Activated CD8-positive, alpha-beta memory T cell treated with anti-CD3 and anti-CD28 coated beads for 4 hours (primary cell): ENCODE measurements around the gene RAD23A.
A peak's percentile ranks its signal among the peaks of the same experiment; 100 is the strongest.
"Not testable (repeated sequence)": the region's sequence is repeated elsewhere in the genome, so short reads cannot be mapped to it uniquely, and the experiment has no call there.

Source experiments
- DNase-seq, 2 donors: peaks; one replicate each; pipeline ENCODE4 v3.0.0-alpha.2; 2020; ENCODE audit warnings: low read depth in 2 of 2

Gene RAD23A

DNA sequence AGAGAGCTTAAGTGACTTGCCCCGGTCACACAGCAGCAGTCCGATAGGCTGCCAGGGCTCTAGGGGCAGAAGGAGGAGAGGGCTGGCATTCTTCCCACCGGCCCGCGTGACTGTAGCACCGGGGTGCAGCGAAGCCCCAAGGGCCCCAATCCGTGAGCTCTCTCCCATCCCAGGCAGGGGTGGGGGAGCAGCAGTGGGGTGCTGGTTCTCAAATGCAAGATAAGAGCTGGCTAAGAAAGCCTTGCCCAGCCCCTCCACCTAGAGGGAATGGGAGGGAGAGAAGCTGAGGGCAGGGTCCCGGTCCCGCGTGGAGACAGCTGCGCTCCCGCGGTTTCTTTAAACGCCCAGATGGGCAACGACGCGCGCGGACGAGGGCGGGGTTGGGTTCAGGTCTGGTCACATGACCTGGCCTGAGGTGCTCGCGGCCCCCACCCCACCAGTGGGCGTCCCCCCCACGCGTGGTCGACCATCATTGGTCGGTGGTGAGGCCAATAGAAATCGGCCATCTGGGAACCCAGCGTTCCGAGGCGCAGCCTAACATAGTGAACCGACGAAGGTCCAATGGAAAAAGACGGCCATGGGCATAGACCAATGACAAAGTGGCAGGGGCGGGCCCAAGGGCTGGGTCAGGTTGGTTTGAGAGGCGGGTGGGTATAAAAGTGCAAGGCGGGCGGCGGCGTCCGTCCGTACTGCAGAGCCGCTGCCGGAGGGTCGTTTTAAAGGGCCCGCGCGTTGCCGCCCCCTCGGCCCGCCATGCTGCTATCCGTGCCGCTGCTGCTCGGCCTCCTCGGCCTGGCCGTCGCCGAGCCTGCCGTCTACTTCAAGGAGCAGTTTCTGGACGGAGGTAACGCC, 7.5 kb upstream of the RAD23A start, which contains the start of gene CALR:
Gene CALR (plus strand): TSS at position 683 of the 852 bp plus-strand sequence. CDS start 71 bp downstream, at position 754.
- DNase-seq: peak; percentile 98 to 99

GRCh38 chr19:12938779-12939601, 6.7 kb upstream of the RAD23A start:
- no peak for DNase-seq

GRCh38 chr19:12939975-12940423, 5.7 kb upstream of the RAD23A start:
- no peak for DNase-seq

- DNase-seq: no peak
Measured at GRCh38 chr19:12940897-12941296, 4.8 kb upstream of the RAD23A start.

- no peak for DNase-seq
Measured at GRCh38 chr19:12943437-12944044, 2.1 kb upstream of the RAD23A start.

DNA sequence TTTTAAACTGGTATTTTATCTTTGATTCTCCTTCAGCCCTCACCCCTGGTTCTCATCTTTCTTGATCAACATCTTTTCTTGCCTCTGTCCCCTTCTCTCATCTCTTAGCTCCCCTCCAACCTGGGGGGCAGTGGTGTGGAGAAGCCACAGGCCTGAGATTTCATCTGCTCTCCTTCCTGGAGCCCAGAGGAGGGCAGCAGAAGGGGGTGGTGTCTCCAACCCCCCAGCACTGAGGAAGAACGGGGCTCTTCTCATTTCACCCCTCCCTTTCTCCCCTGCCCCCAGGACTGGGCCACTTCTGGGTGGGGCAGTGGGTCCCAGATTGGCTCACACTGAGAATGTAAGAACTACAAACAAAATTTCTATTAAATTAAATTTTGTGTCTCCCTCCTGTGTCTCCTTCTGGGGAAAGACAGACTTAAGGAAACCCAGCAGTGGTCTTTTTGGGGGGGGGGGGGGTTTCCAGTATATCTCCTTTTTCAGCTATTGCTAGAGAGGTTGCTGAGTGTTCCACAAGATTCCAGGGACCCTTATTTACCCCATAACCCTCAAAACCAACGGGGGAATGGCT, 1.5 kb upstream of the RAD23A start:
- DNase-seq: no peak

- DNase-seq: no peak
Measured at GRCh38 chr19:12946092-12946721, 545 bp downstream of the RAD23A start.

DNA sequence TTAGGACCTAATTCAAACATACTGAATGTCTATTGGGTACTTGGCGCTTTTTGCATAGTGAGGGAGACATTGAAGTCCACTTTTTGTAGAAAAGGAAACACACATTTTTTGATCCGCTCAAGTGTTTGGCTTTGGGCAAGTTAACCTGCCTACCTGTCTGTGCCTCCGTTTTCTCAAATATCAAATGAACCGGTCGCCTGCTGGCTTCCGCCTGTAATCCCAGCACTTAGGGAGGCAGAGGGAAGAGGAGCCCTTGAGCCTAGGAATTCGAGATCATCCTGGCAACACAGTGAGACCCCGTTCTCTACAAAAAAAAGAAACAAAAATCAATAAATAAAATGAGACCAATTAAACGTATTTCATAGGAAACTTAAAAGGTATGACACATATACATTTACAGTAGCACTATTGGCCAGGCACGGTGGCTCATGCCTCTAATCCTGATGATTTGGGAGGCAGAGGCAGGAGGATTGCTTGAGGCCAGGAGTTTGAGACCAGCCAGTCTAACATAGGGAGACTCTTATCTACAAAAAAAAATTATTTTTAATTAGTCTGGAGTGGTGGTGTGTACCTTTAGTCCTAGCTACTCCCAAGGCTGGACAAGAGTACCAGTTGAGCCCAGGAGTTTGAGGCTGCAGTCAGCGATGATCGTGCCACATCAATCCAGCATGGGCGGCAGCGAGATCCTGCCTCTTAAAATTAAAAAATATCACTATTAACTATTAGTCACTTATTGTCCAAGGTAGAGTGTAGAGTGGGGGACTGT, 1.3 kb downstream of the RAD23A start:
- DNase-seq: no peak

DNA sequence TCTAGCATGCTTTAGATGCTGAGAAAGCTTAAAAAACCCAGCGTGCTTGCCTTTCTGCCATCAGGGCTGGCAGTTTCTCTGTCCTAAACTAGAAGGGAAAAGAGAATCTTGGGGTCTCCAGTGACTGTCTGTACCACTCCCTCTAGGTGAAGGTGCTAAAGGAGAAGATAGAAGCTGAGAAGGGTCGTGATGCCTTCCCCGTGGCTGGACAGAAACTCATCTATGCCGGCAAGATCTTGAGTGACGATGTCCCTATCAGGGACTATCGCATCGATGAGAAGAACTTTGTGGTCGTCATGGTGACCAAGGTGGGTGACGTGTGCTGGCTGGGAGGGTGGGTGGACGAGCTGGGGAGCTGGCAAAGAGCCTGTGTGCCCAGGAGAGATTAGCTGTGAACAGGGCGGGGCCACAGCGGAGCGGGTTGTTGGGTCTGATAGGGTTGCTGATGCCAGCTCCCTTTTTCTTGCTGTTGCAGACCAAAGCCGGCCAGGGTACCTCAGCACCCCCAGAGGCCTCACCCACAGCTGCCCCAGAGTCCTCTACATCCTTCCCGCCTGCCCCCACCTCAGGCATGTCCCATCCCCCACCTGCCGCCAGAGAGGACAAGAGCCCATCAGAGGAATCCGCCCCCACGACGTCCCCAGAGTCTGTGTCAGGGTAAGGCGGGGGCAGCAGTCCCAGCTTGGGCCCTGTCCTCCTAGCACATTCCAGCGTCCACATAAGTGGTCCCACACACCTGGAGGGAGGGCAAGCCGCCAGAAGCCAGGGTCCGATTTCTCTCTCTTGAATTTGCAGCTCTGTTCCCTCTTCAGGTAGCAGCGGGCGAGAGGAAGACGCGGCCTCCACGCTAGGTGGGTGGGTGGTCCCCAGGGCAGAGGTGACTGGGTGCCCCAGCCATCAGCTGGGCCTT, 2.3 kb downstream of the RAD23A start:
- DNase-seq: no peak

GRCh38 chr19:12948612-12949362, 3.1 kb downstream of the RAD23A start:
- no peak for DNase-seq

GRCh38 chr19:12949363-12950283, 4.0 kb downstream of the RAD23A start:
- DNase-seq: no peak

DNA sequence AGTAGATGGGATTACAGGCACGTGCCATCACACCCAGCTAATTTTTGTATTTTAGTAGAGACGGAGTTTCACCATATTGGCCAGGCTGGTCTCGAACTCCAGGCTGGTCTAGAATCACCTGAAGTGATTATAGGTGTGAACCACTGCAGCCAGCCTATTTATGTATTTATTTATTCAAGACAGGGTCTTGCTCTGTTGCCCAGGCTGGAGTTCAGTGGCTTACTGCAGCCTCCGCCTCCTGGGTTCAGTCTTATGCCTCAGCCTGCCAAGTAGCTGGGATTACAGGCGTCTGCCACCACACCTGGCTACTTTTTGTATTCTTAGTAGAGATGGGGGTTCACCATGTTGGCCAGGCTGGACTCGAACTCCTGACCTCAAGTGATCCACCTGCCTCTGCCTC, 6.4 kb downstream of the RAD23A start:
- not testable (repeated sequence) for DNase-seq

- no peak for DNase-seq
Measured at GRCh38 chr19:12952488-12953137, 7.0 kb downstream of the RAD23A start.

- DNase-seq: no peak
Measured at GRCh38 chr19:12953138-12953798, 7.6 kb downstream of the RAD23A start.

DNA sequence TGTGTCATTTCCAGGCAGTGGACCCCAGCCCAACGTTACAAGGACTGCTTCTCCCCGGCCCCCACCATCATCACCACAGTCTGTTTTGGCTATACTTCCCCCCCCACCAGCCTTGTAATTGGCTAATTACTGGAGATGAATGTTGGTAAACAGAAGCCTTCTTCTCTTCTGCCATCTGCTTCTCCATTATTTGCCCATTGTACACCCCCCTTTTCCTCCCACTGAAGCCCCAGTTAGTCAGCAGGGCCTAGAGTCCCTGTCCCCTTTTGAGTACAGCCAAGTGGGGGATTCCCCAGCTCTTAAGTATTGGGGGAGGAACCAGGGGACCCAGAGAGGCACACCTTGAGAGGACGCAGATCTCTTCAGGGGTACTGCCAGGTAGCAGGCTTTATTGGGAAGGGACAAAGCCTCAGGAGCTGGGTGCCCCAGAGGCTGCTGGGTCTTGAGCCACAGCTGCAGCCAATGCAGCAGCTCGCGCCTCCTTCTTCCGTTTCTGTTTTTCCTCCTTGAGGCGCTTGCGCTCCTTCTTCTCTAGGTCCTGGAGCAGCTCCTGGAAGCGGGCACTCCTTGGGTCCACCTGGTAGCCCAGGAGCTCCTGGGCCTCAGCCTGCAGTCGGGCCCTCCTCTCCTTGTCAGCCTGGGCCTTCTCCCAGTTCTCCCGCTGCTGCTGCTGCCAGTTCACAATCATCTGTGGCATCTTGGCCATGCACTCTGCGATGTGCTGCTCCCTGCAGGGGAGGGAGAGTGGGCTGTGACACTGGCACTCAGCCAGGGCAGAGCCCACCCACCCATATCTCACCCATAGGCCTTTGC, 8.3 kb downstream of the RAD23A start:
- DNase-seq: no peak

DNA sequence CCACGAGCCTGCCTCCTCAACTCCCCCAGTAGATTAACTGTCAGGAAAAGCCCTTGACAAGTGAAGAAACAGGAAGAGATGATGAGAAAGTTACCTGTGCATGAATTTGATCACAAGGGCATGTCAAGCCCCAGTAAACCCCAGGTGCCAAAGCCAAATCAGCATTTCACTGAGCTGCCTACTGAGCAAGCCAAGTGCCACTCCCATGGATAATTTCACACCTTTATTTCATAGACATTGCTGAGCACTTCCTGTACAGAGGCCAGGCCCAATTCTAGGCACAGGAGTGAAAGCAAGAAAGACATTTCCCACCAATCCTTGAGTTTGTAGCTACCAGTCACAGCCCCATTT, 8.9 kb downstream of the RAD23A start:
- no peak for DNase-seq
